Hematopoietic multipotent progenitor cell treated with erythropoietin and hydrocortisone succinate and interleukin-3 and kit ligand, for 15 days (in vitro differentiated cells): Measurements from ENCODE around the gene KRT2.

Experiments used
- DNase-seq: peaks from one replicate; pipeline ENCODE4 v3.0.0-alpha.2; 2015; ENCODE audit warnings: low spot score

The KRT2 gene

GRCh38 chr12:52637299-52637698, 14.7 kb downstream of the KRT2 start:
- no peak for DNase-seq

GRCh38 chr12:52636592-52637258, 15.3 kb downstream of the KRT2 start:
- DNase-seq, result no peak

- DNase-seq, result no peak
Observed at GRCh38 chr12:52636189-52636588, 15.8 kb downstream of the KRT2 start.

- DNase-seq, result peak; percentile 66
Observed at GRCh38 chr12:52634266-52635056, 17.6 kb downstream of the KRT2 start.

GRCh38 chr12:52633383-52633782, 18.6 kb downstream of the KRT2 start:
- DNase-seq, result no peak

DNA sequence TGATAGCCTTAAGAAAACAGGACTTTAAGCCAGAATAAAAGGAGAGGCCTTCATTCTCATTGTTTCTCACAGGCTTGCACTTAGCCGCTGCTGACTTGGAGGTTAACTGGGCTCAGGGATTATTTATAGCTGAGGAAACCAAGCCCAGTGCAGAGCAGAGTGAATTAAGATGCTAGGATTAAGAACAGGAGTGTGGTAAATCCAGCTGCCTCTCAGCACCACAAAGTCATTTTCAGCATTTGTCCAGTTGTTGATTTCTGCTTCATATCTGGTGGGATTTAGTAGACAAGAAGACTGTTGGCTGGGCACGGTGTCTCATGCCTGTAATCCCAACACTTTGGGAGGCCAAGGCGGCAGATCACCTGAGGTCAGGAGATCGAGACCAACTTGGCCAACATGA, 19.4 kb downstream of the KRT2 start:
- no peak for DNase-seq

DNA sequence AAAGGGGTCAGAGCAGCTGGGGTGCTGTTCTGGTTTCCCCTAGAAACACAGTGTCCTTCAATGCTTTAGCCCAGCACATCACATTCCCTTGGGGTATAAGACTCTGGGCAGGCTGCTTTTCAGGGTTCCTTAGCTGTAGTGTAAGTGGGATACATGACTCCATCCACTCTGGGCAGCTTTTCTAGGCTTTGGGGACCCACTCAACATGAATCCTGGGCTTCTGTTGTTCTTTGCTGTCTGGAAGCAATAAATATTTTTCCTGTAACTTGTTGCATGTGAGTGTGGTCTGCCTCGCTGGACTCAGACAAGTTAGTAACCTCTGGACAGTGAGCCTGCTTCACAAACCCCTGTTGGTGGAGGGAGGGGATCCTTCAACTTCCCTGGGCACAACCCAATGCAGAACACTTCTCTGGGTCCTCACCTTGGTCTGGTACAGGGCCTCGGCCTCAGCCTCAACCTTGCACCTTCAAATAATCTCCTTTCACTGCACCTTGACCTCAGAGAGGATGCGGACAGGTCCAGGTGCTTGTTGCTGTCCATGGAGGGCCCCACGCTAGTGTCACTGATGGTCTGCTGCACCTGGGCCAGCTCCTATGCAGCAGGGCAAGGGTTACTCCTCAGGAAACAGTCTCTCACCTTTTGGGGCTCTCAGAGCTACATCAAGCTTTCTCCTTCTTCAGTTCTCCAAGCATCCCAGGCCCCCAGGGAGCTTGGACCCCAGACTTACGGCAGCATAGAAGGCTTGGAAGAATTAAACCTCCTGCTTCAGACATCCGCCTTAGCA, 20.1 kb downstream of the KRT2 start:
- DNase-seq, result no peak

- no peak for DNase-seq
Observed at GRCh38 chr12:52631264-52631663, 20.7 kb downstream of the KRT2 start.

GRCh38 chr12:52630599-52631200, 21.3 kb downstream of the KRT2 start:
- no peak for DNase-seq

DNA sequence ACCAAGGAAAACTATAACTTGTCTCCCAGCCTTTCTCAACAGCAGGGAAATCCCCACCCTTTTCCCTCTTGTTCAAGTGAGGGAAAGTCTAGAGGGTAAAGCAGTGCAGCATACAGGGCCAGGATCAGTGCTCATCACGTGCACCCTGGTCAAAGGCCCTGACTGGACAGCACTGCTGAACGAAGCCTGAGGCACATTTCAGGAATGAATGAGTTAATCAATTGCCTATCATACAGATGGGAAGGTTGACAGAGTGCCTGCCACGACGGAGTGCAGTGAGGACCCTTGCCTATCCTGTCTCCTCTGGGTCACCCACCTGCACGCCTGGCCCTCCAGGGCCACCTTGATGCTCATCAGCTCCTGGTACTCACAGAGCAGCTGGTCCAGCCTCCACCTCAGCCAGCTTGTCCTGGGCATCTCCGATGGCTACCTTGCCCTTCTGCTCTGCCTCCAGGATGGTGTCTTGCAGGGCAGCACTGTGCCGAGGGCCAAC, 22.0 kb downstream of the KRT2 start:
- no peak for DNase-seq

- no peak for DNase-seq
Observed at GRCh38 chr12:52629281-52630007, 22.6 kb downstream of the KRT2 start.

- DNase-seq, result no peak
Observed at GRCh38 chr12:52628841-52629240, 23.2 kb downstream of the KRT2 start.

GRCh38 chr12:52628111-52628507, 23.9 kb downstream of the KRT2 start:
- DNase-seq, result no peak

DNA sequence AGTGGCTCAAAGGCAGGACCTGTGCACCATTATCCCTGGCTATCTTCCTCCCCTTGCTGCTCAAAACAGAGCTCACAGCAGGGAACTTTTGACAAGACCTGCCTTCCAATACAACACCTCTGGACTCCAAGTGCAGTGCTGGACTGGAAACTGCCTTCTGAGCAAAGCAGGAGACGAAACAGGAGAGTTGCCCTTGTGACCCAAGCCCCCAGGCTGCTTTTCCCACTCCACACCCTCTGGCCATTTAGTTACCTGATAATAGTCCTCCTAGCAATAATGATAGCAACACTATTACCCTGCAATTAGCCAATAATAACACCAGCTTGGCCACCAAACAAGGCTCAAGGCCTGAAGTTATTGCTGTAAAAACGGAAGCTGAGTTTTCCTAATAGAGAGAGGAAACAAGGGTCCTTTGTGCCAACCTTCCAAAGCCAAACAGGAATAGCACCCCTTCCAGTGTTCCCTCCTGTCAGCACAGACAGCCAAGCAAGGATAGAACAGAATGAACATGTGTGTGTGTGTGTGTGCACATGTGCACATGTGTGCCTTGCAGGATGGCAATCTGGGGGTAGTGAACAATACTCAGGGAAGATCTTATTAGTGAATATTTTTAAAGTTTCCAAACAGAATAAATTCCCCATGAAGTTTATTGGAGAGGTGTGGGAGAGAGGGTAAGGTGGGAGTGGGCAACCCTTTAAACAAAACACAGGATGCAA, 24.5 kb downstream of the KRT2 start:
- DNase-seq, result no peak

GRCh38 chr12:52622349-52622748, 29.7 kb downstream of the KRT2 start:
- DNase-seq, result no peak

- no peak for DNase-seq
Observed at GRCh38 chr12:52618866-52619265, 33.1 kb downstream of the KRT2 start.

DNA sequence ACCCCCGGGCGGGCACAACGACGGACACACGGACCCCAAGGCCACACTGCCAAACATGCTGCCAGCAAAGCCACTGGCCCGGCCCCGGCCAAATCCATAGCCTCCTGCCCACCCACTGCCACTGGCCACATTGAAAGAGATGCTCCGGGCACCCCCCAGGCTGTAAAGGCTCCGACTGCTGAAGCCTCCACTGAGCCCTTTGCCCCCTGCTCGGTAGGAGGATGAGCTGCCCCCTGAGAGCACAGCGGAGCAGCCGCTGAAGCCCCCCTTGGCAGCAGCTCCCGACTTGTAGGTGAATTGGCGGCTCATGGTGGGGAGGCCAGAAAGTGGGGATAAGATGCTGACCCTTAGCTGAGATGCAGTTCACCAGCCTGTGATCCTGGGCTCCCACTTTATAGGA, 33.8 kb downstream of the KRT2 start, which contains the start of gene KRT73:
KRT73 (minus strand) TSS at position 344 of the 400 bp plus-strand sequence; CDS start at position 309, 35 bp downstream.
- DNase-seq, result no peak

DNA sequence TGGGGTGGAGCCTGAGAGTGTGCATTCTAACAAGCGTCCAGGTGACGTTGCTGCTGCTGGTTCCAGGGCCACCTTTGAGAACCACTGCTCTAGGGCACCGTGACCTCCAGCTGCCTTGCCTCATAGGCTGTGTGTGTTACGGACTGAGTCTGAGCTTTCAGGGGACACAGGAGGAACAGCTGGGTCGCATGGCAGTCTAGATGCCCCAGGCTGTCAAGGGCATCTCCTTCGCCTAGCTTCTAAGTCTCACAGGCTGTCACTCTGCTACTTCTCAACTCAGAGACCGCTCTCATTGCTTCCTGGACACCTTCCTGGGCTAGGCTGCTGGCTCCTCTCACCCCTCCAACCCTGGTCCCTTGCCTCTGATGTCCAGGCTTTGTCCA, 34.6 kb downstream of the KRT2 start:
- DNase-seq, result no peak

DNA sequence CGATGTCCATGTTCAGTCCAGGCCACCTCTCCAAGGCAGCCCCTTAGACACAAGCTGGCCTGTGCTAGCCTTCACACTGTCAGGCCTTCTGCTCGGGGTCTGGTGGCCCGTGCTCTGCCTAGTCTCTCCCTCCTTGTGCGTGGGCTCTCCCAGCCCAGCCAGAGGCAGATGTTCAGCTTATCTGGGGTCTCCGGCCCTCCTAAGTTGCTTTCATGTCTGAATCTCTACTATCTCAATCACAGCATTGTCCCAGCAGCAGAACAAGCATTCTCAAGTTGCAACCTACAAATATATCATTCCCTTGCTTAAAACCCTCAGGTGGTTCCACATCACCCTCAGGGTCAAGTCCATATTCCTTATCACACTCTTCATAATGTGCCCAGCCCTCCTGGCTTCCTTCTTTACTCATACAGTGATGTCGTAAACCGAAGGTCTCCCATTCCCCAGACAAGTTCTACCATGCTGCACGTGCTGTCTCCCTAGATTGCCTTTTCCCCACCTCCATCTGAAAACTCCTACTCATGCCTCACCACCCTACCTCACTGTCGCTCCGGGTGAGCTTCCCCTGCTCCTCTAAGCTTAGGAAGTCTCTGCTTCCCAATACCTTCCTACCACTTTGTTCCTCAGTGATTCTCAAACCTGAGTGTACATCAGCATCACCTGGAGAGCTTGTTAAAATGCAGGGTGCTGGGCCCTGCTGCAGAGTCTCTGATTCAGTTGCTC, 35.2 kb downstream of the KRT2 start:
- DNase-seq, result no peak

- DNase-seq, result no peak
Observed at GRCh38 chr12:52615912-52616311, 36.1 kb downstream of the KRT2 start.
